IMR-90 (cell line): ENCODE measurements around the gene TAS2R14.

Experiments
- BHLHE40 ChIP-seq: fragments of 150-350 bp; IDR thresholded peaks from 2 replicates; pipeline ENCODE4 v1.6.1; 2016; ENCODE audit warnings: mild to moderate bottlenecking, low read depth, low read length
- CEBPB ChIP-seq: IDR thresholded peaks from 2 replicates; pipeline ENCODE4 v1.6.1; 2012; ENCODE audit warnings: low read depth, low read length, improper control_type of control experiment
- CHD1 ChIP-seq: IDR thresholded peaks from 2 replicates; pipeline ENCODE4 v1.6.1; 2012; ENCODE audit warnings: low read depth, low read length, improper control_type of control experiment
- FOS ChIP-seq: fragments of 150-350 bp; IDR thresholded peaks from 2 replicates; pipeline ENCODE4 v1.6.1; 2016; ENCODE audit warnings: low read depth, low read length
- MAFK ChIP-seq: IDR thresholded peaks from 2 replicates; pipeline ENCODE4 v1.6.1; 2012; ENCODE audit warnings: low read depth, low read length, improper control_type of control experiment
- MAZ ChIP-seq: IDR thresholded peaks from 2 replicates; pipeline ENCODE4 v1.6.1; 2012; ENCODE audit warnings: low read depth, mild to moderate bottlenecking, low read length, improper control_type of control experiment, moderate library complexity, borderline replicate concordance
- MXI1 ChIP-seq: IDR thresholded peaks from 2 replicates; pipeline ENCODE4 v1.6.1; 2012; ENCODE audit warnings: low read depth, mild to moderate bottlenecking, low read length, moderate library complexity, borderline replicate concordance
- POLR2A ChIP-seq: IDR thresholded peaks from 2 replicates; pipeline ENCODE4 v1.6.1; 2012; ENCODE audit warnings: mild to moderate bottlenecking, low read depth, low read length
- RAD21 ChIP-seq: IDR thresholded peaks from 2 replicates; pipeline ENCODE4 v1.6.1; 2012; ENCODE audit warnings: low read length, improper control_type of control experiment
- RCOR1 ChIP-seq: IDR thresholded peaks from 2 replicates; pipeline ENCODE4 v1.6.1; 2012; ENCODE audit warnings: mild to moderate bottlenecking, low read length, improper control_type of control experiment; ENCODE audit not compliant: insufficient replicate concordance
- SMC3 ChIP-seq: fragments of 150-350 bp; IDR thresholded peaks from 2 replicates; pipeline ENCODE4 v1.6.1; 2016; ENCODE audit warnings: low read depth, mild to moderate bottlenecking, antibody characterized with exemption, low read length, moderate library complexity
- TF ChIP-seq, protein P1 (sequence below): fragments of 150-350 bp; IDR thresholded peaks from 2 replicates; pipeline ENCODE4 v1.6.1; 2016; ENCODE audit warnings: low read depth, mild to moderate bottlenecking, low read length, moderate library complexity, borderline replicate concordance
- TF ChIP-seq, protein P2 (sequence below): conservative IDR thresholded peaks from 2 replicates; pipeline ENCODE4 v1.5.1; 2012; ENCODE audit warnings: mild to moderate bottlenecking, low read depth, low read length, improper control_type of control experiment
- TF ChIP-seq, protein P3 (sequence below): fragments of 150-350 bp; IDR thresholded peaks from 2 replicates; pipeline ENCODE4 v1.6.1; 2017; ENCODE audit warnings: mild to moderate bottlenecking, antibody characterized with exemption, low read length, low read depth

DNA sequence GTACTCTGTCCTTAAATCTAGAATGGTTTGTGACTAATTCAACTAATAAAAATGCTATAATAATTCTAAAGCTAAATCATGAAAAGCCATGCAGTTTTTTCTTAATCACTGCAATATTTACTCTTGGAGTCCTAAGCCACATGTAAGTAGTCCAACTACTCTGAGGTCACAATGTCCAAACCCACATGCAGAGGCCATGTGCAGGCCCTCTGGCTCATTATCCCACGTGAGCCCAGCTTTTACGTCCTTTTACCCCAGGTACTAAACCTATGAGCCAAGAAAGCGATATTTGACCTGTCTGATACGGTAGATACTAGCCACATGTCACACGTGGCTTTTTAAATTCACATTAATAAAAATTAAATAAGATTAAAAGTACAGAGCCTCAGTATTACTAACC is 42.2 kb downstream of the TAS2R14 start:
- no peak for TF ChIP-seq MAFK
- TF ChIP-seq, protein P1, sequence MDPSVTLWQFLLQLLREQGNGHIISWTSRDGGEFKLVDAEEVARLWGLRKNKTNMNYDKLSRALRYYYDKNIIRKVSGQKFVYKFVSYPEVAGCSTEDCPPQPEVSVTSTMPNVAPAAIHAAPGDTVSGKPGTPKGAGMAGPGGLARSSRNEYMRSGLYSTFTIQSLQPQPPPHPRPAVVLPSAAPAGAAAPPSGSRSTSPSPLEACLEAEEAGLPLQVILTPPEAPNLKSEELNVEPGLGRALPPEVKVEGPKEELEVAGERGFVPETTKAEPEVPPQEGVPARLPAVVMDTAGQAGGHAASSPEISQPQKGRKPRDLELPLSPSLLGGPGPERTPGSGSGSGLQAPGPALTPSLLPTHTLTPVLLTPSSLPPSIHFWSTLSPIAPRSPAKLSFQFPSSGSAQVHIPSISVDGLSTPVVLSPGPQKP: no peak
- TF ChIP-seq, protein P2, sequence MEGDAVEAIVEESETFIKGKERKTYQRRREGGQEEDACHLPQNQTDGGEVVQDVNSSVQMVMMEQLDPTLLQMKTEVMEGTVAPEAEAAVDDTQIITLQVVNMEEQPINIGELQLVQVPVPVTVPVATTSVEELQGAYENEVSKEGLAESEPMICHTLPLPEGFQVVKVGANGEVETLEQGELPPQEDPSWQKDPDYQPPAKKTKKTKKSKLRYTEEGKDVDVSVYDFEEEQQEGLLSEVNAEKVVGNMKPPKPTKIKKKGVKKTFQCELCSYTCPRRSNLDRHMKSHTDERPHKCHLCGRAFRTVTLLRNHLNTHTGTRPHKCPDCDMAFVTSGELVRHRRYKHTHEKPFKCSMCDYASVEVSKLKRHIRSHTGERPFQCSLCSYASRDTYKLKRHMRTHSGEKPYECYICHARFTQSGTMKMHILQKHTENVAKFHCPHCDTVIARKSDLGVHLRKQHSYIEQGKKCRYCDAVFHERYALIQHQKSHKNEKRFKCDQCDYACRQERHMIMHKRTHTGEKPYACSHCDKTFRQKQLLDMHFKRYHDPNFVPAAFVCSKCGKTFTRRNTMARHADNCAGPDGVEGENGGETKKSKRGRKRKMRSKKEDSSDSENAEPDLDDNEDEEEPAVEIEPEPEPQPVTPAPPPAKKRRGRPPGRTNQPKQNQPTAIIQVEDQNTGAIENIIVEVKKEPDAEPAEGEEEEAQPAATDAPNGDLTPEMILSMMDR: no peak
- TF ChIP-seq MXI1: no peak
- no peak for TF ChIP-seq POLR2A
- no peak for TF ChIP-seq BHLHE40
- no peak for TF ChIP-seq CEBPB
- TF ChIP-seq, protein P3, sequence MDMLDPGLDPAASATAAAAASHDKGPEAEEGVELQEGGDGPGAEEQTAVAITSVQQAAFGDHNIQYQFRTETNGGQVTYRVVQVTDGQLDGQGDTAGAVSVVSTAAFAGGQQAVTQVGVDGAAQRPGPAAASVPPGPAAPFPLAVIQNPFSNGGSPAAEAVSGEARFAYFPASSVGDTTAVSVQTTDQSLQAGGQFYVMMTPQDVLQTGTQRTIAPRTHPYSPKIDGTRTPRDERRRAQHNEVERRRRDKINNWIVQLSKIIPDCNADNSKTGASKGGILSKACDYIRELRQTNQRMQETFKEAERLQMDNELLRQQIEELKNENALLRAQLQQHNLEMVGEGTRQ: no peak
- TF ChIP-seq CHD1: no peak
- TF ChIP-seq RCOR1: no peak
- no peak for TF ChIP-seq RAD21
- no peak for TF ChIP-seq MAZ
- TF ChIP-seq FOS: no peak
- TF ChIP-seq SMC3: no peak
